Measurements from ENCODE around the gene NMRAL1.

Gene NMRAL1

DNA sequence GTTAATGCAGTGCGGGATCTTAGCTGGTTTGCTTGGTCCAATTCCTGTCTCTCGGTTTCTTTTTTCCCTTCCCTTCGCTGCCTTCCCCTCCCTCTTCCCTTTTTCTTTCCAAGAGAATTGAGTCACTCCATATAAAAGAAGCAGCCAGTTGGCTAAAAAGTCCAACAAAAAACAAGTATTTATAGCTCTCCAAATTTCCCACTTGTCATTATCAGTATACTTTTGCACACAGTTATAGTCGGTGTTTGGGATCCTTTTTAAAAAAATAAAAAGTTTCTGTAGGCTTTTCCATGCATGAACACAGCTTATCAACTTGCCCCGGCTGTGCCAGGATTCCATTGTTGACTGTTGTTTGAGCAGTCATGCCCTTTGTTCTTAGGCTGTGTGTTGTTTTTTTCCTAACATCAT, 26.6 kb upstream of the NMRAL1 start:
- DNase-seq, result no peak

DNA sequence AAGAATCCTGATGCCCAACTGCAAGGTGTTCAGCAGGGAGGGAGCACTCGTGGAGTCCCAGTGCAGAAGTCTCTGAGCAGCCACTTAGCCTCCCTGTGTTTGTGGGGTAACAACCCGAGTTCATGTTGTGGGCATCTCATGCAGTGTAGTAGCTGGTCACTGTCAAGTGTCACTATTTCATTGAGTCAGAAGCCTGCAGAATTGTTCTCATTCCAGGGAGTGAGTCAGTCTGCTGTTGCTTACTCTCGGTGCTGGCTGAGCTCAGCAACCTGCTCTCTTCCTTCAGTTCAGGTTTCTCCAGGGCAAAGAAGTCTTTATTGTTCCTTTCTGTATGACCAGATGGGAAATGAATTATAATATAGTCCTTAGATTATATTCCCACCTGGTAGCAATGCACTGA, 25.8 kb upstream of the NMRAL1 start:
- DNase-seq, result no peak

DNA sequence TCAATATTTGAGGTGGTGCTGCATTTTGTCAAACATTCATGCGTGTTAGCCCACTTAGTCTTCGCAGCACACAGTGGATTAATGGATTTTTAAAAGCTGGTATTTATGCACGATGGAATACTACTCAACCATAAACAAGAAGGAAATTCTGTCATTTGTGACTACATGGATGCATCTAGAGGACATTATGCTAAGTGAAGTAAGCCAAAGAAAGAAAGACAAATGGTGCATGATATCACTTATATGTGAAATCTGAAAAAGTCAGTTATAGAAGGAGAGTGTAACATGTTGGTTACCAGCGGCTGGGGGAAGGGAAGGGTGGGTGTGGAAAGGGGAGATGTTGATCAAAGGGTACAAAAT, 24.8 kb upstream of the NMRAL1 start:
- no peak for DNase-seq

DNA sequence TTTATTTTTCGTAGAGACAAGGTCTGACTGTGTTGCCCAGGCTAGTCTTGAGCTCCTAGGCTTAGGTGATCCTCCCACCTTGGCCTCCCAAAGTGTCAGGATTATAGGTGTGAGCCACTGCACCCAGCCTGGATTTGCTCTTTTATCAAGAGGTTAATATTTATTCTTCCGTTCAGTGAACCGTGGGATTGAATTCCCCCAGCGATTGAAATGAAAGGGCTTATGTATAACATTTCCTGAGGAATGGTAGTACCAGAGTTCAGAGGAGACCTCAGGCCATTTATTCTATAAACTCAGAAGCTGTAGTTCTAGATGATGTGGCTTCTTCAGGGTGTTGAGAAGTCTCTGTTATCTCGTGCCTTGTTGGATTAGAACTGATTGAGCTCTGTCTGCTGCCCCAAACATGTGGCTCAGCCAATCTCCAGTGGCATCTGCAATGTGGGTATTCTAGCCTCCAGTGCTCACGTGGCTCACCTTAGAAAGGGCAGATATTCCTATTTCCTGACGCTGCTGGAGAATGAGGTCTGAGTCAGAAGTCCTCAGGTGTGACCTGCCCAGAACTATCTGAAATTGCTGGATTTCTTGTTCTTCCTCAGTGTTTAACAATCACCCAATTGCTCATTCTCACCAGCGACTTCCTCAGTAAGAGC, 24.2 kb upstream of the NMRAL1 start:
- DNase-seq, result no peak

GRCh38 chr16:4496305-4496704, 21.9 kb upstream of the NMRAL1 start:
- no peak for DNase-seq

GRCh38 chr16:4495766-4496165, 21.3 kb upstream of the NMRAL1 start:
- DNase-seq, result no peak

DNA sequence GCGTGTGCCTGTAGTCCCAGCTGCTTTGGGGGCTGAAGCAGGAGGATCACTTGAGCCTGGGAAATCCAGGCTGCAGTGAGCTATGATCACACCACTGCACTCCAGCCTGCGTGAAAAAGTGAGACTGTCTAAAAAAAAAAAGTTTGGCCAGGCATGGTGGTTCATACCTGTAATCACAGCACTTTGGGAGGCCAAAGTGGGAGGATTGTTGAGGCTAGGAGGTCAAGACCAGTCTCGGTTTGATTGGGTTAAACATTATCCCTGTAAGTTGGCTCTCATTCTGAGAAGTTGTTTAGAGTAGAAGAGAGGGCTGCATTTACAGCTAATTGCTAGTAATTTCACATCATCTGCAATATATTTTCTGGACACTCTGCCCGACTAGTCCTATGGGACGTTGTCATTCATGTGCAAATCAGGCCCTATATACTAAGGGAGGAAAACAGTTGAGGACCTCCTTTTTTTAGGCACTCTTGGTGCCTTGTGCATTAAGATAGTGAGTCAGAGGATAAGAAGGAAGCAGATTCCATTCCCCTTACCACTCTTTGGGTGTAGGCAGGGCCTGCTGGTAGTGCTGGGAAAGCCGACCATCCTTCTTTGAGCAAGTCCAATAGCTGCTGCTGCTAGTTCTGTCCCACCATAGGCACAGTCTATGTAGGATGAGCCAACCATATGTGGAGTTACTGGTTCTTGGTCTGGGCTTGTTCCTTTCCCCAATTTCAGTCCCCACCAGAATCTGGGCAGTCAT, 20.5 kb upstream of the NMRAL1 start:
- no peak for DNase-seq

DNA sequence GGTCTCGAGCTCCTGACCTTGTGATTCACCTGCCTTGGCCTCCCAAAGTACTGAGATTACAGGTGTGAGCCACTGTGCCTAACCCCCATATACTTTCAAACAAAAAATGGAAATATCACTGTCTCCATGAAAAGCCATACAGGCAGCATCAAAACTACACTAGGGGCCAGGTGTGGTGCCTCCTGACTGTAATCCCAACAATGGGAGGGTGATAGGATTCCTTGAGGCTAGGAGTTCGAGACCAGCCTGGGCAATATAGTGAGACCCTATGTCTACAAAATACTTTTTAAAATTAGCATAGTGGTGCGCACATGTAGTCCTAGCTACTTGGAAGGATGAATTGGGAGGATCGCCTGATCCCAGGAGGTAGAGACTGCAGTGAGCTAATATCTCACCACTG, 17.5 kb upstream of the NMRAL1 start:
- DNase-seq, result no peak

GRCh38 chr16:4489030-4489429, 14.6 kb upstream of the NMRAL1 start:
- DNase-seq, result no peak

- no peak for DNase-seq
Observed at GRCh38 chr16:4488499-4488967, 14.1 kb upstream of the NMRAL1 start.

DNA sequence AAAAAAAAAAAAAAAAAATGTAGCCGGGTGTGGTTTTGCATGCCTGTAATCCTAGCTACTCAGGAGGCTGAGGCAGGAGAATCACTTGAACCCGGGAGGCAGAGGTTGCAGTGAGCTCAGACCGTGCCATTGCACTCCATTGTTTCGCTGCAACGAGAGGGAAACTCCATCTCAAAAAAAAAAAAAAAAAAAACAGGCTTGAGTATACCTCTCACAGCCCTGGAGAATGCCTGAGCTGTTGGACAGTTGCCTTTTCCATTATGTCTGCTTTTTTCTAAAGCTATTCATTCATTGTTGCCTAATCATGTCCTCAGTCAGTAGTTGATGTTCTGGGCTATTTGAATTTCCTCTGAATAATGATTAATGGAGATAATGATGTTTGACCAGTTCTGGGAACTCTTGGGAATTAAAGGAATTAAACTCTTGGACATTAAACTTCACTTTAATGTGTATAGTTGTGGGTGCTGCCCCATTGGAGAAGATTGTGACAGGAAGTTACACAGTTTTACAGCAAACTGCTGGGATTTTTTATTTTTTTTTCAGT, 13.6 kb upstream of the NMRAL1 start:
- no peak for DNase-seq

GRCh38 chr16:4486126-4486893, 11.9 kb upstream of the NMRAL1 start:
- no peak for DNase-seq

DNA sequence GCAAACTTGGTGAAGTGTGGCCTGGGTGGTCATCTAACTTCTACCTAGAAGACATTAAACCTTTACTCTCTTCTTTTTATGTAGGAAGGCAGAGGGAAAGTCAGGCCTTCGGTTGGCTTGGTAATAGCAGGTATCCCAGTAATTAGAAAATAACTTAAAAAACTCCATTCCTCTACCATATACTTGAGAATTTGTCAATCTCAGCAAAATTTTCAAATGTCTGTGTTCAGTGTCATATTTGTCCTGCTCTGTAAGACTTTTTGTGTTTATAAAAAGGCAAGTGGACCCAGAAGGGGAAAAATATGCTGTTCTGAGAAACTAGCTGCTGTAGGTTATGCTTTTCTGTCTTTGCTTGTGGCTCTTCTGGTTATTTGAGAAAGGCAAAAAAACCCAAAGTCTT, 7.5 kb upstream of the NMRAL1 start:
- DNase-seq, result no peak

DNA sequence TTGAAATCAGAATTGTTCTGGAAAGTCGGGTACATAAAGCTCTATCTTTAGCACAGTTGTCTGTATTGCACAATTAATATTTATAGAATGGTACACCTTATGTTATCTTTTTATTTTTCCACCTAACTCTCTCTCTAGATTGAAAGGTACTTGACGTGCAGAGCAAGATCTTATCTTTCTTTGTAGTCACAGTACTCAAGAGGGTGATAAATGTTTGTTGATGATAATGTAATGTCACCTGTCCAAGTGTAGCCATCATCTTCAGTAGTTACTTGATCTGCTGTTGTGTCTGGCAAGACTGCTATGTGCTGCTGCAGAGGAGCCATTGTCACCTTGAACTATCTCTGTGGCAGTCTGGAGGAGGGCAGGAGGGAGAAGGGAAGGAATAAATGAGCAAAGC, 7.1 kb upstream of the NMRAL1 start:
- DNase-seq, result no peak

DNA sequence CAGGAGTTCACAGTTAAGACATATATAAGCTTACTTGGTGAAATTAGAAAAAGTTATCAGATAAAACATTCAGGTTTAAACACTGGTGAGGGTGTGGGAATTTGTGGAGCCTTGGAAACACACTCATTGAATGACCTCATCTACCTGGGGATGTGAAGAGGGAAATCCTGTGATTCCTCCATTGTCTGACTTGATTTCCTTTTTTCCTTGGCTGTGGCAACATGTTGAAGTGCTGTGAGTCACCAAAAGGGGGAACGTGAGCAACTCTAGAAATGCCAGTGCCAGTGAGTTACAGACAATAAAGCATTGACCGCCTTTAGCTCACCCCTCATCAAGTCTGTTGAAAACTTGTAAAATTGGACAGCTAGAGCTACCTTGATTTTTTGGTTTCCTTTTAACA, 3.5 kb upstream of the NMRAL1 start:
- peak; percentile 34 for DNase-seq

DNA sequence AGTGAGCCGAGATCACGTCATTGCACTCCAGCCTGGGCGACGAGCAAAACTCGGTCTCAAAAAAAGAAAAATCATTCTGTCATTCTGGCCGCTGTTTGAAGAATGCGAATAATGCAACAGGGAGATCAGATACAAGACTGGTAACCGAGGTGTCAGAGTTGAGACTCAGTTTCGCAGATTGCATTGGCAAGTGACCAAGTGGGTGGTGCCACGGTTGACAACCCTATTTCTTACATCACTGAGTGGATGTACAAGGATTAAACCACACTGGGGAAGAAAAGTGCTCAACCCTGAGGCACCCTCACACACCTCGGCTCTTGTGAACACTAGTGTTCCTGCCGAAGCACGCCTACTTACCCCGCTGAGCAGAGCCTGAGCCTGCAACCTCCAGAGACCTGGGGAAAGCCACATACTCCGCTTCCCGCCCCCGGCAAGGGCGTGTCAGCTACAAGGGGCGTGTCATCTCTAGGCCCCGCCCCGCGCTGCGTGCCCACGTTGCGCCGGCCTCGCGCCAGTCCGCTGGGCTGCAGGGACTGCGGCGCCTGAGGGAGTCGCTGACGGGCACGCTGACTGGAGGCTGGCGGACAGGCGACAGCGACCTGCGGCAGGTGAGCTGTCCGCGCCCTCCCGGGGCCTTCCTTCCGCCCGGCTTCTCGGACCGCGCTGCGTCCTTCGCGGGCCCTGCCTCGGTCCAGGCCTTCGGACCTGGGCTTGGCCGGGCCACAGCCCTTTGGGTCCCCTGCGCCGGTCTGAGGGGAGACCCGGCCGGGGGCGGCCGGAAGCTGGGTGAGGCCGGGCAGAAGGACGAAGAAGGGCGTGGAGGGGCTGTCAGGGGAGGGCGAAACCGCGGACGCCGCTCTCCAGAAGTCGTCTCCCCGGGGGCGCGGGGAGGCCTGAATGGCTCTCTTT, 1.7 kb upstream of the NMRAL1 start, which contains the start of gene HMOX2:
HMOX2 (plus strand) TSS at position 519 of the 909 bp plus-strand sequence. CDS start 29,127 bp downstream, outside the sequence.
- DNase-seq, result peak; percentile 97

- no peak for DNase-seq
Observed at GRCh38 chr16:4472880-4473279, 1.5 kb downstream of the NMRAL1 start.

GRCh38 chr16:4471869-4472268, 2.6 kb downstream of the NMRAL1 start:
- DNase-seq, result no peak

GRCh38 chr16:4468972-4469371, 5.5 kb downstream of the NMRAL1 start:
- no peak for DNase-seq

GRCh38 chr16:4467916-4468315, 6.5 kb downstream of the NMRAL1 start:
- no peak for DNase-seq

DNA sequence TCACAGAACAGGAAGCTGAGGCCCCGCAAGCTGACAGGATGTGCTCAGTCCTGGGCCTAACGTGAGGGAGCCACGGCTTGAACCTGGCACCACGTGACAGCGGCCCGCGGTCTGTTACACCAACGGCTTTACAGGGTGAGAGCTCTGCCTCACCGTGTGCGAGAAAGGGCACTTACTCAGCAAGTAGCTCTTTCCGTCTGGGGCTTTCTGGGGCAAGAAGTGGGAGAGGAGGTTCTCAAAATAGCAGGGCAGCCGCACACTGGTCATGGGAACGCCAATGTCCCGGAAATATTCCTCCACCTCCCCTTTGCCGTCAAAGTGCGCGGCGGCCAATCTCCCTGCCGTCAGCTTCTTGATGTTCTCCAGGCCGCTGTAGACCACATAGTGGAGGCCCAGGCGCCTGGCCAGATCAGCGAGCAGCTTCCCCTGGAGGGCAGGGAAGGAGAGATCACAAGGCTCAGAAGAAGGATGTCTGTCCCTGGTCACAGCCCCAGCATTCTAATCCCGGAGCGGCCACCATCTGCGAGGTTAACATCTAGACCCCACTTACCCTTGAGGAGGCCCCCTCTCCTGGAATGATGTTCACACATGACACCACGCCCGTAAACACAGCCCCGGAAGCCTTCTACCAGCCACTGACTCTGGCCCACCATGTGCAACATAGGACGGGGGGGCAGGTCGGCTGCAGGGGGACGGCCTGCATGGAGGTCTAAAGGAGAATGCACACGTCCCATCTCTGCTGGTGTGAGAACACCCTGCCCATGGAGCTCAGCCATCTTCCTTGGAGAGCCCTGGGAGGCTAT, 8.2 kb downstream of the NMRAL1 start:
- no peak for DNase-seq
